ENCODE results near the gene SPIN1. TPM values are rescaled to one million over a fixed set of nuclear protein-coding genes. Genes with fewer than 3 reads are reported as not detected.
A peak's percentile ranks its signal among the peaks of the same experiment; 100 is the strongest.
"Not testable (repeated sequence)": the region's sequence is repeated elsewhere in the genome, so short reads cannot be mapped to it uniquely, and the experiment has no call there.

The SPIN1 gene
- total and polyA plus RNA-seq, 2 experiments from 2014 or later: 59.8 to 119 TPM

- 67% methylated on average over 3 of the region's 3 CpGs for WGBS (ENCODE audit: low lambda C conversion rate, missing lambda C conversion rate)
- Histone ChIP-seq H3K4me3 (no peak overlapping the region), H3K4me1 (ENCODE audit: insufficient read depth) (no peaks in the 10 kb centered on the region), H3K79me2 (no peaks in the 10 kb centered on the region), H3K27ac (no peak overlapping the region), H3K9me3 (ENCODE audit: low read depth) (no peaks in the 10 kb centered on the region), H4K20me1 (ENCODE audit: insufficient read depth, poor library complexity, severe bottlenecking) (no peaks in the 10 kb centered on the region), H2AFZ (no peak overlapping the region), H3K27me3 (no peaks in the 10 kb centered on the region), H3K36me3 (replicated peaks; ENCODE audit: insufficient read depth, low read depth) (no peaks in the 10 kb centered on the region), H3K4me2 (no peak overlapping the region), H3K9me2 (replicated peaks; ENCODE audit: insufficient read depth) (no peaks in the 10 kb centered on the region)
- no peak for DNase-seq (ENCODE audit: low spot score)
- TF ChIP-seq EZH2 (IDR thresholded peaks at IDR 0.05; ENCODE audit: borderline replicate concordance): no peak
- TF ChIP-seq EZH2phosphoT487 (IDR thresholded peaks at IDR 0.05; ENCODE audit: low read depth, severe bottlenecking, unreplicated experiment): no peak
- TF ChIP-seq CTCF (IDR thresholded peaks at IDR 0.05; ENCODE audit: poor library complexity): no peak
Measured at GRCh38 chr9:88379352-88379751, 8.9 kb upstream of the SPIN1 start.

GRCh38 chr9:88380118-88380517 lies 8.1 kb upstream of the SPIN1 start:
- H3K27ac ChIP-seq: no peak overlapping the region

GRCh38 chr9:88381322-88381721 lies 6.9 kb upstream of the SPIN1 start:
- not testable (repeated sequence) for H3K27me3 ChIP-seq; H2AFZ ChIP-seq; H3K27ac ChIP-seq; H3K9me3 ChIP-seq (ENCODE audit: low read depth); H3K79me2 ChIP-seq; H4K20me1 ChIP-seq (ENCODE audit: insufficient read depth, poor library complexity, severe bottlenecking); H3K4me3 ChIP-seq; H3K9me2 ChIP-seq (replicated peaks; ENCODE audit: insufficient read depth); H3K36me3 ChIP-seq (replicated peaks; ENCODE audit: insufficient read depth, low read depth); H3K4me1 ChIP-seq (ENCODE audit: insufficient read depth); DNase-seq (ENCODE audit: low spot score); H3K4me2 ChIP-seq
- WGBS (ENCODE audit: low lambda C conversion rate, missing lambda C conversion rate): 84% methylated on average over 10 of the region's 10 CpGs

More at GRCh38 chr9:88380118-88380517, 8.1 kb upstream of the SPIN1 start:
- no peak overlapping the region for H3K4me3 ChIP-seq
- no peaks in the 10 kb centered on the region for H3K9me2 ChIP-seq (replicated peaks; ENCODE audit: insufficient read depth)
- no peaks in the 10 kb centered on the region for H3K4me1 ChIP-seq (ENCODE audit: insufficient read depth)
- no peak overlapping the region for H2AFZ ChIP-seq
- 75% methylated on average over 1 of the region's 1 CpG for WGBS (ENCODE audit: low lambda C conversion rate, missing lambda C conversion rate)
- no peaks in the 10 kb centered on the region for H3K36me3 ChIP-seq (replicated peaks; ENCODE audit: insufficient read depth, low read depth)
- no peak overlapping the region for H3K4me2 ChIP-seq
- DNase-seq (ENCODE audit: low spot score): no peak
- no peaks in the 10 kb centered on the region for H4K20me1 ChIP-seq (ENCODE audit: insufficient read depth, poor library complexity, severe bottlenecking)
- TF ChIP-seq EZH2 (IDR thresholded peaks at IDR 0.05; ENCODE audit: borderline replicate concordance) (no peak), CTCF (IDR thresholded peaks at IDR 0.05; ENCODE audit: poor library complexity) (no peak), EZH2phosphoT487 (IDR thresholded peaks at IDR 0.05; ENCODE audit: low read depth, severe bottlenecking, unreplicated experiment) (no peak)
- no peaks in the 10 kb centered on the region for H3K79me2 ChIP-seq
- H3K9me3 ChIP-seq (ENCODE audit: low read depth): no peaks in the 10 kb centered on the region
- H3K27me3 ChIP-seq: no peaks in the 10 kb centered on the region

GRCh38 chr9:88383176-88383575 lies 5.1 kb upstream of the SPIN1 start:
- no peaks in the 10 kb centered on the region for H4K20me1 ChIP-seq (ENCODE audit: insufficient read depth, poor library complexity, severe bottlenecking)
- H3K27ac ChIP-seq: no peak overlapping the region
- WGBS (ENCODE audit: low lambda C conversion rate, missing lambda C conversion rate): 96% methylated on average over 3 of the region's 3 CpGs
- H3K4me3 ChIP-seq: no peak overlapping the region
- H3K79me2 ChIP-seq: peaks cover 12% of the 10 kb centered on the region
- no peaks in the 10 kb centered on the region for H3K27me3 ChIP-seq
- no peak overlapping the region for H3K4me2 ChIP-seq
- H3K9me2 ChIP-seq (replicated peaks; ENCODE audit: insufficient read depth): no peaks in the 10 kb centered on the region
- H3K4me1 ChIP-seq (ENCODE audit: insufficient read depth): peaks cover 6% of the 10 kb centered on the region
- no peak for DNase-seq (ENCODE audit: low spot score)
- H3K9me3 ChIP-seq (ENCODE audit: low read depth): no peaks in the 10 kb centered on the region
- no peak overlapping the region for H2AFZ ChIP-seq
- H3K36me3 ChIP-seq (replicated peaks; ENCODE audit: insufficient read depth, low read depth): no peaks in the 10 kb centered on the region
- TF ChIP-seq EZH2 (IDR thresholded peaks at IDR 0.05; ENCODE audit: borderline replicate concordance) (no peak), EZH2phosphoT487 (IDR thresholded peaks at IDR 0.05; ENCODE audit: low read depth, severe bottlenecking, unreplicated experiment) (no peak)

- peaks cover 35% of the 10 kb centered on the region for H3K79me2 ChIP-seq
- not testable (repeated sequence) for H3K27me3 ChIP-seq; H3K9me2 ChIP-seq (replicated peaks; ENCODE audit: insufficient read depth); H2AFZ ChIP-seq; H3K36me3 ChIP-seq (replicated peaks; ENCODE audit: insufficient read depth, low read depth); DNase-seq (ENCODE audit: low spot score); H3K4me3 ChIP-seq; H3K9me3 ChIP-seq (ENCODE audit: low read depth); H3K27ac ChIP-seq
- peak overlapping the region; percentile 88 for H3K4me2 ChIP-seq
- peaks cover 13% of the 10 kb centered on the region for H3K4me1 ChIP-seq (ENCODE audit: insufficient read depth)
- peaks cover 12% of the 10 kb centered on the region for H4K20me1 ChIP-seq (ENCODE audit: insufficient read depth, poor library complexity, severe bottlenecking)
- 96% methylated on average over 4 of the region's 4 CpGs for WGBS (ENCODE audit: low lambda C conversion rate, missing lambda C conversion rate)
Measured at GRCh38 chr9:88386137-88386536, 2.1 kb upstream of the SPIN1 start.

All from hepatocyte (in vitro differentiated cells).